Activated T-helper 1 cell treated with Interleukin-2 at 50 U/mL for 16 hours (primary cell): ENCODE data around the gene WBP2.

Source experiments
- DNase-seq: peaks from one replicate; pipeline ENCODE4 v3.0.0-alpha.2; 2020; ENCODE audit warnings: low read depth

The WBP2 gene

DNA sequence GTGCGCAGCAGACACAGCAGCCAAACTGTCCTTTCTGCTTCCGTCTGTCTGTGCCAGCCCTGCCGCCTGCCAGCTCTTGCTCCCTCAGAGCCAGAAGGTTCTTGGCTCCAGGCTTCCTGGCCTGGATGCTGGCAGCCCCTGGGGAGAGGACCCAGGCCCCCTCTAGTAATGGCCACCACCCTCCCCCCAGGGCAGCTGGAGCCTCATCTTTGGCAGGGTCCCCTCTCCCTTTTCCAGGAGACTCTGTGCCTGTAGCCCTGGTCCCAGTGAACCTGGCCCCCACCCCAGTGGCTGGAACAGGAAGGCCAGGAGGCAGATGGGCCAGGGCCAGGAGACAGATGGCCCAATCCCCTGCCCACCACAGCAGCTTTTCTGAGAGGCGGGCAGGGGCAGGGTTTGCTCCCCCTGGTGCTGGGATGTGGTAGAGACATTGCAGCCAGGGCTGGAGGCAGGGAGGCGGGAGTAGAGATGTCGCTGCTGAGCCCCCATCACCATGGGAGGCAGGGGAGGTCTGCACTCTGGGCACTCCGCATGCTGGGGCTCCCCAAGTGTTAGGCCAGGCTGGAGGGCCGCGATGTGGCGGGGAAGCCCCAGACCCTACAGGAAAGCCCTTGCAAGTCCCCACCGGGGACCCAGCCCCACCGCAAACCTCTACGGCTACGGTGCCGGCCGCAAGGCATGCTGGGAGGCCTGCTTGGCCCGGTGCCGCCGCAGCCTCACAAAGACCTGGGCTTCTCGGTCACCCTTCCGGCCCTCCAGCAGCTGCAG is 27.6 kb downstream of the WBP2 start:
- DNase-seq: peak; percentile 52

DNA sequence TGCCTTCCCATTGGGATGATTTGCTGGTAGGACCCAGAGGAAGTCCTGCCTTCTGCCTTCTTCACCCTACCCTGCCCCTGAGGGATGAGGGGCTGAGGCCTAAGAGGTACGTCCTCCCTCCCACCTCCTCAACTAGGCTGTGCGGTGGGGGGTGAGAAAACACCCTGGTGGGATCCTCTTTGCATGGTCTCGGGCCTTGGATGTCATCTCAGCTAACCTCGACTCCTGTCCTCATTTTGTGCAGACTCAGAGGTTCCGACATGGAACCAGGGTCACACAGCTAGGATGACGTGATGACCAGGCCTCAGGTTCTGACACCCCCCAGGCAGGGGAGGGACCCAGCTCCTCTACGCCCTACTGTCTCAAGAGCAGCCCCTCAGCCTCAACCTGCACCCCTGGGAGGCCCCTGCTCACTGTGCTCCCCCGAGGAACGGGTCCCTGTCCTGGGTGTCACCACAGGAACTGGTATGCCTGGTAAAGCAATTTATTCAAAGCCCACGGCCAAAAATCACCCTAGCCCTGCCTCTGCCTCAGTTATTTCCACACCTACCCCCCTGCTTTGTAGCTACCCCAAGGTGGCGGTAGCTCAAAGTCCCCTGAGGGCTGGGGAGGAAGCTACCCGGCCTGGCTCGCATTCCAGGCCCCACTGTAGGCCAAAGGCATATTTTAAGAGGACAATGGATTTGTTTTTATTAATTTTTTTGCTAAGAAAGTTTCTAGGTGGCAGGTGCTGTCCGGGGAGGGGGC is 28.4 kb downstream of the WBP2 start:
- no peak for DNase-seq

DNA sequence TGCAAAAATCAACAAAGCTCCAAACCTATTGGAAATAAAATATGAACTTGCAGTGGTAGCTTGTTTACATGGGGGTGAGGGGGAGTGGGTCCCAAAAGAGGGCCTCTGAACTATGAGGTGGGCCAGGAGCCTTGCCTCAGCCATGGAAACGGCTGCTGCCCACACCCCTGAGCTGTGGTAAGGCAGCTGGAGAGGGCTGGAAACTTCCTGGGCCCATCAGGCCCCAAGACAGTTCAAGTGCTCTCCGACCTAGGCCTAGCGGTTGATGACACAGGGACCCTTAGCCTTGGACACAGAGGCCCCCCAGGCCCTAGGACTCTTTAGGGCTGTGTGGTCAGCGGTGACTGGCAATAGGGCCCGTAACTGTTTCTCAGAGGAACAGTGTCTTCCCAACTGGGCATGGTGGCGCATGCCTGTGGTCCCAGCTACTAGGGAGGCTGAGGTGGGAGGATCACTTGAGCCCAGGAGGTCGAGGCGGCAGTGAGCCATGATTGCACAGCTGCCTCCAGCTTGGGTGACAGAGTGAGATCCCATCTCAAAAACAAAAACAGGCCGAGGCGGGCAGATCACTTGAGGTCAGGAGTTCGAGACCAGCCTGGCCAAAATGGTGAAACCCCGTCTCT is 29.3 kb downstream of the WBP2 start:
- DNase-seq: no peak

DNA sequence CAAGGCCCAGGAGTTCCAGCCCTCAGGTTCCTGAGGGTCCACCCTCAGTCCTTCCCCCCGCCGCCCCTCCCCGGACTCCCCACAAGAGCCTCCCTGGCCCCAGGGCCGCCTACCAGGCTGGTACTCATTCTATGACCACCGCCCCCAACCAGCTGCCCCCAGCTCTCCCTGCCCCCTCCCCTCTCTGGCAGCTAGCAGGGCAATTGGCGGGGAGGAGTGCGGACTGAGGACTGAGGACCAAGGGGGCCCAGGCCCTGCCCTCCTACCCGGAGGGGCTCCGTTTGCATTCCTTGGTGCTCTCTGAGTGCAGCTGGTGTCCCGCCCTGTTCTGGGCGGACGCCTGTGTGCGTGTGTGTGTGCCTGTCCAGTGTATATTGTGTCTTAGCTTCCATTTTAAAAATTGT is 30.0 kb downstream of the WBP2 start:
- no peak for DNase-seq

- no peak for DNase-seq
Measured at GRCh38 chr17:75824666-75825065, 30.5 kb downstream of the WBP2 start.

GRCh38 chr17:75824050-75824552 is 31.0 kb downstream of the WBP2 start:
- DNase-seq: no peak

DNA sequence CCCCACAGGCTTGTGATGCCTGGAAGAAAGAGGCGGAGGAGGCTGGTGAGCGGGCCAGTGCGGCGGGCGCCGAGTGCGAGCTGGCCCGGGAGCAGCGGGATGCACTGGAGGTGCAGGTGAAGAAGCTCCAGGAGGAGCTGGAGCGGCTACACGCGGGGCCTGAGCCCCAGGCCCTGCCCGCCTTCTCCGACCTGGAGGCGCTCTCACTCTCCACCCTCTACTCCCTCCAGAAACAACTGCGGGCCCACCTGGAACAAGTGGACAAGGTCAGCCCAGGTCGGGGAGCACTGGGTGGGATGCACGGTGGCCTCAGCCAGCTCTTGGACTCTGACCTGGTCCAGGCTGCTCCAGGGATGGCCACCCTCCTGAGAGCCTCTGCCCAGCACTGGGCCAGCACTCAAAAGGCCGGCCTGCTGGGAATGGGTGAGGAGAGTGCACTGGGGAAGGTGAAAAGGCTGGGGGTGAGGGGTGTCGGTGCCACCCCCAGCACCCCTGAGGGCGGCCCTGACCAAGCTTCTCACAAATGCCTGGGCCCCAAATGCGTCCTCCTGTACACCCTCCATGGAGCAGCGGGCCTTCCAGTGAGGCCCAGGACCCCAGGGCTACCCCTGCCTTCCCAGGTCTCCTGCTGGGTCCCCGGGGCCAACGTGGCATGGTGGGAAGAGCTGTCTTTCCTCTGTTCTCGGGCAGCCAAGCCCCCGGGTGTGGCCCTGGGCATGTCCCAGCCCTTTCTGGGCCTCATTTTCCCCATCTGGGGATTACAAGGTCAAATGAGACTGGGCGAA is 31.7 kb downstream of the WBP2 start:
- no peak for DNase-seq

GRCh38 chr17:75822800-75823166 is 32.4 kb downstream of the WBP2 start:
- DNase-seq: no peak

DNA sequence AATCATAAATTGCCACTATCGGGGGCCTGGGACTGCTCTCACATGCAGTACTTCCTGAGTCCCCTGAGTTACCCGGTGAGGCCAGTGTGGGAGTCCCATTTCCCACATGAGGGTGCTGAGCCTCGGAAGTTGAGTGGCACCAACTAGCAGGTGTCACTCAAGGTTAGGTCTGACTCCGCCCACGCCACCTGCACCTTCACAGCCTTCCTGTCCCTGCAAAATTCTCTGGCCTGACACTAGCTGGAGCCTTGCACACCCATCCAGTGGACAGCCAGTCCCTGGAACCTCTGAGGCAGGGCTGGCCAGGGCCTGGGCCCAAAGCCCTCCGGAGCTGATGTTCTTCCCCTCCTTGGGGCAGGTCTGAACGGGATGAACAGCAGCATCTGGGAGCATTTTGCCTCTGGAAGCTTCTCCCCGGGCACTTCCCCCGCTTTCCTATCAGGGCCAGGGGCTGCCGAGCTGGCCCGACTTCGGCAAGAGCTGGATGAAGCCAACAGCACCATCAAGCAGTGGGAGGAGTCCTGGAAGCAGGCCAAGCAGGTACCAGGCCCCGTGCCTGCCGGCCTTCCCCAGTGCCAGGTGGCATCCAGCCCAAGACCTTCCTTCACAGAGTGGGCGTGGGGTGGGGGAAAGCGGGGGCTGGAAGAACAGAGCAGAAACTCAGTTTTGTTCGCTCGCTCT is 32.9 kb downstream of the WBP2 start:
- no peak for DNase-seq

DNA sequence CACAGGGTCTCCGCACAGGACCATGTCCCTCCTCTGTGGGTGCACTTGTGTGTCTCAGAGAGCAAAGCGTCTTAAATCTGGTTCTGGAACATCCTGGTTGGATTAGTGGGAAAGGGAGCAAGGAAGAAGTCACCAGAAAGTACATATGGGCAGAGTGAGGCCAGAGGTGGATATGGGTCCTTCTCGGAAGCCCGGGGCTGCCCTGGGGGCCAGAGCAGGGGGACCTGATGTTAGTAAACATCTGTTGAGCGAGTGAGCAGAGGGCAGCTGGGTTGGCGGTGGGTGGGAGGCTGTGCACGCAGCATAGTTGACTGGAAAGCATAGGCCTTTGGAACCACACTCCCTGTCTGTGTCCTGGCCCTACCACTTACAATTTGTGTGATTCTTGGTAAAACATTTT is 33.6 kb downstream of the WBP2 start:
- no peak for DNase-seq

DNA sequence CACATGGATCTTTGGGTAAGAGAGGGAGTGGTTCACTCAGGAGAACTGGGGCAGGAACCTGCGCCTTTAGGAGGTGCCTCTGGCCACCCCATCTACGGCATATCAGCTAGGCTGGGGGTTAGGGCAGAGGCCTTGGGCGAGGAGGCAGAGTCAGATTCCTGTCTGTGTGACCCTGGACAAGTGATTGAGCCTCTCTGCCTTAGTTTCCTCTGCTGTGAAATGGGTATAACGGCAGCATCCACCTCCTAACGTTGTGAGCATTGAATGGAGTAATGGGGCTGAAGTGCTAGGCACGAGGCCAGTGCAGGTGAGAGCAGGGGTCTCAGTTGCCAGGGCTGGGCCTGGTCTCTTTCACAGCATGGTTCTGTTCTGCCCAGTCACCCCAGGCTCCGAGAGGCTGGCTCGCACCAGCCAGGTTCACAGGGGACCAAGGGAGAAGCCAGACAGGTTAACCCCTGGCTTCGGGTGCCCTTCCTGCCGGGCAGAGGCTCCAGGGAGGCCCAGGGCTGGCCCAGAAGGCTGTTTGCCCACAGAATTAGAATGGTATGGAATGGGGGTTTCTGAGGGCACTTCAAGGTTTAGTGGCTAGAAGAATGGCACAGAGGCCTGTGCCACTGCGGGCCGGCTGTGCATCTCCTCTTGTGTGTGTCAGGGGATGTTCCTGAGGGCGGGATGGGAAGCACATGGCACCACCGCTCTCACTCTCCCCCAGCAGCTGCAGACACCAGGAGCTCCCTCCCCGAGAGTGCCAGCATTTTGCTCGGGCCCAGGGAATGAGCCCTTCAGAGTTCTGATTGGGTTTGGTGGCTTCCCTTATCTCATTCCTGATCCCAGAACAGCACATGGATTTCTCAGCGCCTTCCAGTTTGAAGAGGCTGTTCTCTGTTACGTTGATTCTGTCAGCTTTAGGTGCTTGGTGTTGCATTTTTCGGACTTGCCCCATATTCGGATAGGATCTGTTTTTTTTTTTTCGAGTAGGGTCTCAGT is 34.7 kb downstream of the WBP2 start:
- no peak for DNase-seq

DNA sequence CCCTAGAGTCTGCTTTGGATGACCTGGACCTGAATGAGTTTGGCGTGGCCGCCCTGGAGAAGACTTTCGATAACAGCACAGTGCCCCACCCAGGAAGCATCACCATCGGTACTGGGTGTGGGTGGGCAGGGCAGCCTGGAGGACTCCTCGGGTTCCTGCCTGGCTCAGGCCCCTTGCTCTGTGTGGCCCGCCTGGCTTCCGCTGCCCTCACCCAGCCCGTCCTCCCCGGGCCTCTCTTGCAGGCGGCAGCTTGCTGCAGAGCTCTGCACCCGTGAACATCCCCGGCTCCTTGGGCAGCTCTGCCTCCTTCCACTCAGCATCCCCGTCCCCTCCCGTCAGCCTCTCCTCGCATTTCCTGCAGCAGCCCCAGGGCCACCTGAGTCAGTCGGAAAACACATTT is 35.5 kb downstream of the WBP2 start:
- no peak for DNase-seq

DNA sequence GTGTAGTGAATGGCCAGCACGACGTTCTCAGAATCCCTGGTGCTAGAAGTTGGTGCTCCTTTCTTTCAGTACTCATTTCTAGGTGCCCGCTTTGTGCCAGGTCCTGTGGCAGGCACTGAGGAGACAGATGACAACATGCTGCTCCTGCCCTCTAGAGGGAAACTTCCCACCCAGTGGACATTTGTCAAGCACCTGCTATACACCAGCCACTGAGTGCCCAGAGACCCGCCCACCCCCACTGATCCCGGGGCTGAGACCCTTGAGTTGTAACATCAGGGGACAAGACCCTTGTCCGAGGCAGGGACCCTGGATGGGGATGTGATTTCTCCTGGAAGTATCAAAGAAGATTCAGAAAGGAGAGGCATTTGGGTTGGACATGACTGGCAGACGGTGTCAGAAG is 36.0 kb downstream of the WBP2 start:
- no peak for DNase-seq

DNA sequence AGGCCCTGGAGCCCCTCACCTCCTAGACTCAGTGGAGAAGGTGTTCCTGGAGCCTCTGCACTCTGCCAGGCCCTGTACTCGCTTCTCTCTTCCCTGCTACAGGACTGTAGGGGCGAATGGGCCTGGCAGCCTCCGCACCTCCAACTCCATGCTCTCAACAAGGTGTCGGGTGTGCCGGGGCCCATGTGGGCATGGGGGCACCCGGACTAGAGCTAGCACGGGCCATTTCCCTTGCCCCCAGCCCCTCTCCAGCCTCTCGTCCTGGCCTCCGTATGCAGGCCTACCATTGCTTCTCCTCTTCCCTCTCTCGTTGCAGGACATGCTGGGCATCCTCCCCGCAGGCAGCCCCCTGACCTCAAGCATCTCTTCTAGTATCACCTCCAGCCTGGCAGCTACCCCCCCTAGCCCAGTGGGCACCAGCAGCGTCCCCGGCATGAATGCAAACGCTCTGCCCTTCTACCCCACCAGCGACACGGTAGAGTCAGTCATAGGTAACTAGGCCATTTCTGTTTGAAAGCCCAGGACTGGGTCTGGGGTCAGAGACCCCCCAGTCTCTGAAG is 36.7 kb downstream of the WBP2 start:
- no peak for DNase-seq

DNA sequence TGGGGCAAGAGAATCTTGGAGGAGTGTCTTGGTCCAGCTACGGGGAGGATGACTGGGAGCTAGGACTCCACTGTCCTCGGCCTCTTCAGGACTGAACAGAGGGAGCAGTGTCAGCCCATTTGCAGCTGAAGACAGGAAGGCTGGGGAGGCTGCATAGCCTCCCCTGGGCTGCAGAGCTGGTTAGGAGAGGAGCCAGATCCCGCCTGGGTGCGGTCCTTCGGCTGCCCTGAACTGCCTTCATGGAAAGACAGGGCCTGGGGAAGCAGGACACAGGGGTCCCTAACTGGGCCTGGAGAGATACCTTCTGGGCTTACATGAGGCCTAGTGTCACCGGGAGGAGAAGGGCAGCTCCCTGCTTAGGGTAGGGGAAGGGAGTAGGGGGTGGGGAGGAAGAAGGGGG is 37.6 kb downstream of the WBP2 start:
- DNase-seq: no peak

DNA sequence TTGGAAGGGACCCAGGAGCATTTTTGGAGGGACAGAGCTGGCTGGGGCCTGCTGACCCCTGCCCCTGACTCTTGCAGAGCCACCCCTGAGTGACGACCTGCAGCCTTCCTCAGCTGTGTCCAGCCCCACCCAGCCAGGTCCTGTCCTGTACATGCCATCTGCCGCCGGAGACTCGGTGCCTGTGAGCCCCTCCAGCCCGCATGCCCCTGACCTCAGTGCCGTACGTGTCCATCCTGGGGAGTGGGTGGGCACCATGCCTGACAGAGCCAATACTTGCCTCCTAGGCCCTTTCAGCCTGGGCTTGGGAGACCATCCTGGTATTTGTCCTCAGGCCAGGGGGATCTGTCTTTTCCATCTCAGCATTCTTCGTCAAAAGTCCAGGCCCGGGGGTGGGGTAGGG is 38.4 kb downstream of the WBP2 start:
- DNase-seq: no peak

- no peak for DNase-seq
Measured at GRCh38 chr17:75815399-75815798, 39.7 kb downstream of the WBP2 start.

DNA sequence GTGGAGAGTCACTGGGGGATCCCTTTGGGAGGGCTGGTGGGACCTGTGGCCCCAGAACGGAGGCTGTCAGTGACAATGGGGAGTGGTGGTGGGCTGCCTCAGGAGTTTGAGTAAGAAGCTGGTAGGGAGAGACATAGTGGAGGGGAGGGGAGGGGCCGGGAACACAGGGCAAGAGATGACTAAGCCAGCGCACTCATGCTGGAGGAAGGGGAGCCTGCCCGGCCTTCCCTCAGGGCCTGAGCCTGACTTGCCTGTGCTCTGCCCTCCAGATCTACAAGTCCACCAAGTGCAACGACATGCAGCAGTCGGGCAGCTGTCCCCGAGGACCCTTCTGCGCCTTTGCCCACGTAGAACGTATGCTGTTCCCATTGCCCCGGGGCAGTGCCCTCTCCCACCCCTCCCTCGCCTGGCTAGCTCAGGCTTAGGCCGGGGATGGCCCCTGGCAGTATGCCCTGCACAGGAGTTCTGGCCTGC is 40.2 kb downstream of the WBP2 start:
- no peak for DNase-seq

DNA sequence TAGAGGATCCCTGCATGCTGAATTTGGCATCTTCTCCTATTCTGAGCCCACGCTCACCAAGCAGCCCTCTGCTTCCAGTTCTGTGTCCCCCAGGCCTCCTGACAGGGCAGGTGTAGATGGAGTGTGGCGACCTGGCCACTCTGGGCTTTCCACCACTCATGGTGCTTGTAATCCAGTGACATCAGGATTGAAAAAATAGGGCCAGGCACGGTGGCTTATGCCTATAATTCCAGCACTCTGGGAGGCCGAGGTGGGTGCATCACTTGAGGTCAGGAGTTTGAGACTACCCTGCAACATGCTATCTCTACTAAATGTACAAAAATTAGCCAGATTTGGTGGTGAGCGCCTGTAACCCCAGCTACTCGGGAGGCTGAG is 41.1 kb downstream of the WBP2 start:
- DNase-seq: no peak
